ENCODE results near the gene KATNAL1. TPM values are rescaled to one million over a fixed set of nuclear protein-coding genes. Genes with fewer than 3 reads are reported as not detected.
A peak's percentile ranks its signal among the peaks of the same experiment; 100 is the strongest.

The KATNAL1 gene
- polyA plus RNA-seq, 1 of the 3 experiments (the other 2 are of a cell fraction) = 5.1 TPM

DNA sequence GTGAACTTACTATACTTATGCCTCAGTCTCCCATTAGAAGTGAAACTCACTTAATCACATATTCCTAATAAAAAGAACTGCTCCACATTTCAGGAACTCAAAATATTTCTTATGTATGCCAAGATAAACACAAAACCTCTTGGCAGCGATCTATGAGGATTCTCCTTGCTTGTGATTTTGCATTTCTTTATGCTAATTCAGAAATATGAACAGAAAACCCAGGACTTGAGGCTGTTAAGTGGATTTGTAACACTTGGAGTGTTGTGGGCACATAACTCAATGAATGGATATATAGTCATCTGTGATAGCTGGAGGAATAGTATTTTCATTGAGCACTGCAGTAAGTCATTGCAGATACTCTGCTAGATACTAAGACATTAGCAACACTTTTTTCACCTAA is 5.6 kb upstream of the KATNAL1 start:
- Histone ChIP-seq H3F3A (replicated peaks; ENCODE audit: insufficient read depth) (peaks cover 16% of the 10 kb centered on the region), H2AFZ (ENCODE audit: low read depth) (no peak overlapping the region), H3K36me3 (replicated peaks in 1 of 2; ENCODE audit: control insufficient read depth in 1 of 2, insufficient read depth in 2 of 2, low read length in 1 of 2) (no peaks in the 10 kb centered on the region), H3K27ac (ENCODE audit: low read depth in 2 of 2, low read length in 1 of 2) (peak overlapping the region in 1 of 2 experiments; percentile 8; a peak in 1 of 4 replicates), H3K4me2 (peak overlapping the region; percentile 19; the same call in 1 of the 2 replicates), H3K79me2 (ENCODE audit: insufficient read depth) (no peaks in the 10 kb centered on the region), H3K9me3 (no peaks in the 10 kb centered on the region), H3K9me2 (no peaks in the 10 kb centered on the region), H3K27me3 (ENCODE audit: insufficient read depth) (no peaks in the 10 kb centered on the region), H3K4me3 (ENCODE audit: low read depth in 2 of 2, low read length in 1 of 2) (no peak overlapping the region), H3K4me1 (ENCODE audit: control insufficient read depth in 1 of 2, insufficient read depth in 2 of 2, low read depth in 1 of 2, low read length in 1 of 2) (peaks cover 2 to 32% of the 10 kb centered on the region in 2 experiments), H4K20me1 (ENCODE audit: insufficient read depth) (no peaks in the 10 kb centered on the region), H3K9ac (no peak overlapping the region)
- TF ChIP-seq NFIC (IDR thresholded peaks at IDR 0.05; ENCODE audit: borderline replicate concordance) = 0 out of 2 replicates have a peak, but pooled peaks have one; percentile 50
- TF ChIP-seq, protein P1, sequence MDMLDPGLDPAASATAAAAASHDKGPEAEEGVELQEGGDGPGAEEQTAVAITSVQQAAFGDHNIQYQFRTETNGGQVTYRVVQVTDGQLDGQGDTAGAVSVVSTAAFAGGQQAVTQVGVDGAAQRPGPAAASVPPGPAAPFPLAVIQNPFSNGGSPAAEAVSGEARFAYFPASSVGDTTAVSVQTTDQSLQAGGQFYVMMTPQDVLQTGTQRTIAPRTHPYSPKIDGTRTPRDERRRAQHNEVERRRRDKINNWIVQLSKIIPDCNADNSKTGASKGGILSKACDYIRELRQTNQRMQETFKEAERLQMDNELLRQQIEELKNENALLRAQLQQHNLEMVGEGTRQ (IDR thresholded peaks at IDR 0.05; ENCODE audit: borderline replicate concordance, low read depth, low read length) = no peak
- WGBS (ENCODE audit: low lambda C conversion rate) = 50% methylated on average over 1 of the region's 1 CpG
- no peak for DNase-seq
- CTCF ChIA-PET = interaction anchor here (1.4 kb wide), 1 partner anchor 180 kb away, joined by 6 read pairs; no protein-coding TSS in a partner anchor
- POLR2A ChIA-PET = no interaction called here

DNA sequence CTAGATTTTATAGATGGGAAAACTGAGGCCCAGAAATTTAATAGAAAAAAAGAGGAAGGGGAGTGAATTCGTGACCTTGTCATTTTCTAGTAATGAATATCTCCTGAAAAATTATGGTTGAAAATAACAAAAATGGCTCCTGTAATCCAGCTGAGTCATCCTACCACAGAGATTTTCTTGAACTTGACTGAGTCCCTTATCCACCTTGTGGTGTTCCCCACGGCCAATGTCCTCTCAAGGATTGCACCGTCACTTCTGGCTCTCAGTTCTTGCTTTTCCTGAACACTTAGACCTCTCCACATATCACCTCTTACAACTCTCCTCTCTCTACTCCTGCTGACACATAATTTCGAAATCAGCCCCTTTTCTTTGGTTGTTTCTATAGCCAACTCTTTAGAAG is 1.2 kb upstream of the KATNAL1 start:
- peak overlapping the region; percentile 85; the same call in 1 of the 2 replicates for H3K4me2 ChIP-seq
- peak overlapping the region in 1 of 2 experiments; percentile 78; a peak in 1 of 4 replicates for H3K27ac ChIP-seq (ENCODE audit: low read depth in 2 of 2, low read length in 1 of 2)
- H3F3A ChIP-seq (replicated peaks; ENCODE audit: insufficient read depth) = peaks cover 16% of the 10 kb centered on the region
- H2AFZ ChIP-seq (ENCODE audit: low read depth) = no peak overlapping the region
- ChIA-PET CTCF (interaction anchor here (0.9 to 2.9 kb wide), 2 partner anchors 8 to 176 kb away, joined by 3 to 22 read pairs; no protein-coding TSS in a partner anchor), POLR2A (interaction anchor here (0.6 to 1.8 kb wide), 3 partner anchors 33 to 280 kb away, joined by 3 to 10 read pairs (median 6); no protein-coding TSS in a partner anchor)
- no peaks in the 10 kb centered on the region for H3K9me2 ChIP-seq
- H3K9ac ChIP-seq = no peak overlapping the region; the same call in 1 of the 2 replicates
- WGBS (ENCODE audit: low lambda C conversion rate) = 83% methylated on average over 4 of the region's 4 CpGs
- H3K9me3 ChIP-seq = no peaks in the 10 kb centered on the region
- H3K36me3 ChIP-seq (replicated peaks in 1 of 2; ENCODE audit: control insufficient read depth in 1 of 2, insufficient read depth in 2 of 2, low read length in 1 of 2) = no peaks in the 10 kb centered on the region
- H3K79me2 ChIP-seq (ENCODE audit: insufficient read depth) = peaks cover 33% of the 10 kb centered on the region
- DNase-seq = no peak
- no peaks in the 10 kb centered on the region; the same call in 1 of the 2 replicates for H4K20me1 ChIP-seq (ENCODE audit: insufficient read depth)
- no peak overlapping the region for H3K4me3 ChIP-seq (ENCODE audit: low read depth in 2 of 2, low read length in 1 of 2)
- H3K27me3 ChIP-seq (ENCODE audit: insufficient read depth) = no peaks in the 10 kb centered on the region
- peaks cover 14 to 34% of the 10 kb centered on the region in 2 experiments for H3K4me1 ChIP-seq (ENCODE audit: control insufficient read depth in 1 of 2, insufficient read depth in 2 of 2, low read depth in 1 of 2, low read length in 1 of 2)
- TF ChIP-seq TEAD4 (IDR thresholded peaks at IDR 0.05; ENCODE audit: borderline replicate concordance, insufficient read depth) (no peak), SMC3 (IDR thresholded peaks at IDR 0.05; ENCODE audit: low read depth, low read length) (no peak), JUND (IDR thresholded peaks at IDR 0.05) (no peak), TAF1 (IDR thresholded peaks at IDR 0.05; ENCODE audit: borderline replicate concordance, low read depth, low read length) (no peak), NRF1 (IDR thresholded peaks at IDR 0.05; ENCODE audit: low read depth, low read length) (no peak), MEF2A (IDR thresholded peaks at IDR 0.05; ENCODE audit: borderline replicate concordance, low read depth) (no peak), MXI1 (IDR thresholded peaks at IDR 0.05; ENCODE audit: low read depth, low read length) (no peak), SIN3A (IDR thresholded peaks at IDR 0.05; ENCODE audit: borderline replicate concordance, low read depth, low read length) (no peak), YY1 (IDR thresholded peaks at IDR 0.05; ENCODE audit: low read depth) (no peak), EP300 (IDR thresholded peaks at IDR 0.05; ENCODE audit: borderline replicate concordance in 1 of 2, low read depth in 1 of 2, low read length in 1 of 2) (no peak), EZH2phosphoT487 (IDR thresholded peaks at IDR 0.05; ENCODE audit: borderline replicate concordance, low read depth) (no peak)
